GM18868 (cell line): ENCODE results near the gene SWSAP1.
A peak's percentile ranks its signal among the peaks of the same experiment; 100 is the strongest.
"Not testable (repeated sequence)": the region's sequence is repeated elsewhere in the genome, so short reads cannot be mapped to it uniquely, and the experiment has no call there.

ENCODE experiments used
- ATAC-seq: cut with Tn5 transposase; IDR thresholded peaks from one replicate; pipeline ENCODE4 v1.9.1; 2021; ENCODE audit warnings: mild to moderate bottlenecking, moderate library complexity; ENCODE audit not compliant: unreplicated experiment

The SWSAP1 gene

GRCh38 chr19:11374433-11375142 lies at the start of gene SWSAP1:
Gene SWSAP1, plus strand, starts transcription at chr19:11374666. Its CDS starts 15 bp downstream, at chr19:11374681.
- ATAC-seq, result peak; percentile 84

- no peak for ATAC-seq
Observed at GRCh38 chr19:11324748-11325389, 49.6 kb upstream of the SWSAP1 start.

- no peak for ATAC-seq
Observed at GRCh38 chr19:11325544-11325943, 48.9 kb upstream of the SWSAP1 start.

- ATAC-seq, result no peak
Observed at GRCh38 chr19:11330127-11330526, 44.3 kb upstream of the SWSAP1 start.

- ATAC-seq, result no peak
Observed at GRCh38 chr19:11331502-11331901, 43.0 kb upstream of the SWSAP1 start.

- ATAC-seq, result no peak
Observed at GRCh38 chr19:11332822-11333221, 41.6 kb upstream of the SWSAP1 start.

- ATAC-seq, result not testable (repeated sequence)
Observed at GRCh38 chr19:11333838-11334237, 40.6 kb upstream of the SWSAP1 start.

GRCh38 chr19:11335449-11336146 lies 38.9 kb upstream of the SWSAP1 start:
- no peak for ATAC-seq

GRCh38 chr19:11337080-11337479 lies 37.4 kb upstream of the SWSAP1 start:
- ATAC-seq, result no peak

GRCh38 chr19:11338121-11338520 lies 36.3 kb upstream of the SWSAP1 start:
- ATAC-seq, result no peak

GRCh38 chr19:11338569-11339253 lies 35.8 kb upstream of the SWSAP1 start:
- ATAC-seq, result no peak

GRCh38 chr19:11339254-11340098 lies 35.0 kb upstream of the SWSAP1 start, which contains the start of gene RAB3D:
Gene RAB3D, minus strand, starts transcription at chr19:11339657. Its CDS starts 2,258 bp downstream, at chr19:11337399.
- ATAC-seq, result no peak

GRCh38 chr19:11340099-11340467 lies 34.4 kb upstream of the SWSAP1 start:
- not testable (repeated sequence) for ATAC-seq

GRCh38 chr19:11342429-11342828 lies 32.0 kb upstream of the SWSAP1 start:
- ATAC-seq, result no peak

- ATAC-seq, result no peak
Observed at GRCh38 chr19:11345122-11345803, 29.2 kb upstream of the SWSAP1 start.

- ATAC-seq, result peak; percentile 87
Observed at GRCh38 chr19:11346104-11346940, 28.1 kb upstream of the SWSAP1 start, which contains the start of the genes CCDC159 and TMEM205. Gene CCDC159, plus strand, starts transcription at chr19:11346519. Its CDS starts 88 bp downstream, at chr19:11346607. Gene TMEM205, minus strand, starts transcription at chr19:11346268. Its CDS starts 649 bp downstream, at chr19:11345619.

- no peak for ATAC-seq
Observed at GRCh38 chr19:11347546-11348039, 26.9 kb upstream of the SWSAP1 start.

GRCh38 chr19:11349171-11349570 lies 25.3 kb upstream of the SWSAP1 start:
- no peak for ATAC-seq
